ENCODE results near the gene MOCS3. TPM values are rescaled to one million over a fixed set of nuclear protein-coding genes. Genes with fewer than 3 reads are reported as not detected.
A peak's percentile ranks its signal among the peaks of the same experiment; 100 is the strongest.

The MOCS3 gene
- total RNA-seq: 7.9 and 8.3 TPM in 2 replicates
- polyA plus RNA-seq (2012): 3.7 TPM

- peak; percentile 94 for DNase-seq (ENCODE audit: low read depth)
Observed at GRCh38 chr20:50958615-50959542, at the start of gene MOCS3. TSS of gene MOCS3 (plus strand) at chr20:50958818. CDS start at chr20:50958843, 25 bp downstream.

GRCh38 chr20:50909413-50909812 lies 49.2 kb upstream of the MOCS3 start:
- DNase-seq (ENCODE audit: low read depth): peak; percentile 74

- DNase-seq (ENCODE audit: low read depth): no peak
Observed at GRCh38 chr20:50911030-50911429, 47.6 kb upstream of the MOCS3 start.

DNA sequence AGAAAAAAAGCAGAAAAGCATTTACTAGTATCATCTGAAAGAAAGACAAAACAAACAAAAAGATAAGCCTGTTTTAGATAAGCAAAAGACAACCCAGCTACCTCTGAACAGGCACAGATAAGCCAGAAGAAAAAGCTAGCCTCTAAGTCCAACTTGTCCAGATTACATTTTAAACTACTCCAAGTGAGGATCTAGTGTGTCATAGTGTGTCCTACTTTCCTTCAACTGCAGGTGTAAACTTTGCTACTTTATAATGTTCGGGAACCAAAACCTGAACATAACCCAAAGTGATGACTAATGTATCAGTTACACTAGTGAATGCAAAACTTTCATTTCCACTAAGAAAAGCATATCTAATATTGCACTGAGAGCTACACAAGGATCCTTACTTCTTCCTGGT lies 46.9 kb upstream of the MOCS3 start:
- DNase-seq (ENCODE audit: low read depth): no peak

DNA sequence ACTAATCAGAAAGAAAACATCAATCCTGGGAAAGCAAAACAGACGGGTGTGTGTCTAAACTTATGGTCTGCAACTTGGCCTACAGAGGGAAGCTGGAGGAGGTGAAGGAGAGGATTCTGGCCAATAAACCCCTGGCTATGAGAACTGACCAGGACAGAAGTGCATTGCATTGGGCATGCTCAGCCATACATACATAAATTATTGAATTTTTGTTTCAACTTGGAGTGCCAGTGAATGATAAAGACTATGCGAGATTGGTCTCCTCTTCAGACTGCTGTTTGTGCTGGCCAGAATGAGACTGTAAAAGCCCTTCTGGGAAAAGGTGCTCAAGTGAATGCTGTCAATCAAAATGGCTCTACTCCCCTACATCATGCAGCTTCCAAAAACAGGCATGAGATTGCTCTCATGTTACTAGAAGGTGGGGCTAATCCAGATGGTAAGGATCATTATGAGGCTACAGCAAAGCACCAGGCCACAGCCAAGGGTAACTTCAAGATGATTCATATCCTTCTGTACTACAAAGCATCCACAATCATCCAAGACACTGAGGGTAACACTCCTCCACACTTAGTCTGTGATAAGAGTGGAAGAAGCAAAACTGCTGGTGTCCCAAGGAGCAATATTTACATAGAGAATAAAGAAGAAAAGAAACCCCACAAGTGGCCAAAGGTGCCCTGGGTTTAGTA lies 44.8 kb upstream of the MOCS3 start:
- peak; percentile 77 for DNase-seq (ENCODE audit: low read depth)

DNA sequence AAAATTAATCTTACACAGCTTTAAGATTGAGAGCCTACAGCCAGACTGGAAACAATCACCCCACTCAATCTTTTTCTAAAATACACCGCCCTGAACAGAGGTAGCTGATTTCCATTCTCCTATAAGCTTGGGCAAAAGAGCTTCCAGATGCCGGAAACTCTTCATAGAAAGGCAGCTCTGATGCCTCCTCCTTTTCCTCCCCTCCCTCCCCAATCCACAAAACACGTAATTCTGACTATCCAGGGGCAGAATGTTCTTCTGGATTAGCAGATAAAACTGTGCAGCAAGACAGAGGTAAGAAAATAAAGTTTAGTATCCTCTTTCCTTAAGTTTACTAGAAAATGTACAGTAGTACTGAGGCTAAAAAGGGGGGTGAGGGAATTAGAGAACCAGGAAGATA lies 43.2 kb upstream of the MOCS3 start:
- no peak for DNase-seq (ENCODE audit: low read depth)

DNA sequence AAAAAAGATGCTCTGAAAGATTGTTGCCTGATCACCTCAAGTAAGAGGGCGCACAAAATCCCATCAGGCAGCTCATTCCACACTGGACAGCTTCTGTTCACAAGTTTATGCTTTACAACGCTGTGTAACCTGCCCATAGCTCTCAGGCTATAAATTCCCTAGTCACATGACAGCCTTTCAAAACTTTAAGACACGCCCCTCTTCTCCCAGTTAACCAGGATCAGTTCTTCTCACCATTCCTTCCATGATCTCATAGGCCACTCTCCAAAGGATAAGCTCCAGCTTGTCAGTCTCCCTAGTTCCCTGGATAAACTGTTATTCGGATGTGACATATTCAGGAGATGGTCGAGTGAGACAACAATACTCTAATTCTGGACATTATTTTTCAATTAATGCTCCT lies 42.4 kb upstream of the MOCS3 start:
- DNase-seq (ENCODE audit: low read depth): no peak

DNA sequence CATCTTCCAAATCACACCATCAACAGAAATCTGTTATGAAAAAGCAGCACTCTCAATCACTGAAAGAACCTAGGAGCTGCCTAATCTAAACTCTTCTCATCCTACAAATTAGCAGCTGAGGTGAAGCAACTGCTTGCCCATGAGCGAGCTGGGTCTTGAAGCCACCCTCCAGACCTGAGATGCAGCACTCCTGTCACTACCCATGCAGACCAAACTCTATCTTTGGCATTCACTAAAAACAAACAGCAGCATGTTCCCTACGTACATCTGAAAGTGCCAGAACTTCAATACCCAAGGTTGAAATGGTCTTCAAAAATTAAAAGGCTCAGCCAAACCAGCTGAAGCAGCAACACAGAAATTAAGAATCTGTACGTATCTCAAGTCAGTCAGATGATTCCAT lies 41.7 kb upstream of the MOCS3 start:
- no peak for DNase-seq (ENCODE audit: low read depth)

GRCh38 chr20:50918403-50918802 lies 40.2 kb upstream of the MOCS3 start:
- no peak for DNase-seq (ENCODE audit: low read depth)

- DNase-seq (ENCODE audit: low read depth): peak; percentile 51
Observed at GRCh38 chr20:50919567-50919966, 39.1 kb upstream of the MOCS3 start.

DNA sequence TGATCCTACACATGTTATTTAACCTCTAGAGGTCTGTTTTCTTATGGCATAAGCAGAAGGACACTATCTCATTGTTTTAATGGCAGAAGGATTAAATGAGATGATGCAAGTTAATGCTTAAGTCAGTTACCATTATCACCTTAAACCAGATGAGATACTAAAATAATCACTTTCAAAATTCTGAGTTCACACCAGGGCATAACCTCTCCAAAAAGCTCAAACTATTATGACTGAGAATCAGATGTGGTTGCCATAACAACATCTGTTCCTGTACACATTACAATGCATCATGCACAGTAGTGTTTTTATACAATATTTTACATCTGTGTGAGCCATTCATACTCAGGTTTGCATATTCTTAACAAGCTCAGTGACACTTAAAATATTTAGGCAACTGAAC lies 37.6 kb upstream of the MOCS3 start:
- DNase-seq (ENCODE audit: low read depth): no peak

- DNase-seq (ENCODE audit: low read depth): no peak
Observed at GRCh38 chr20:50921803-50922501, 36.7 kb upstream of the MOCS3 start.

DNA sequence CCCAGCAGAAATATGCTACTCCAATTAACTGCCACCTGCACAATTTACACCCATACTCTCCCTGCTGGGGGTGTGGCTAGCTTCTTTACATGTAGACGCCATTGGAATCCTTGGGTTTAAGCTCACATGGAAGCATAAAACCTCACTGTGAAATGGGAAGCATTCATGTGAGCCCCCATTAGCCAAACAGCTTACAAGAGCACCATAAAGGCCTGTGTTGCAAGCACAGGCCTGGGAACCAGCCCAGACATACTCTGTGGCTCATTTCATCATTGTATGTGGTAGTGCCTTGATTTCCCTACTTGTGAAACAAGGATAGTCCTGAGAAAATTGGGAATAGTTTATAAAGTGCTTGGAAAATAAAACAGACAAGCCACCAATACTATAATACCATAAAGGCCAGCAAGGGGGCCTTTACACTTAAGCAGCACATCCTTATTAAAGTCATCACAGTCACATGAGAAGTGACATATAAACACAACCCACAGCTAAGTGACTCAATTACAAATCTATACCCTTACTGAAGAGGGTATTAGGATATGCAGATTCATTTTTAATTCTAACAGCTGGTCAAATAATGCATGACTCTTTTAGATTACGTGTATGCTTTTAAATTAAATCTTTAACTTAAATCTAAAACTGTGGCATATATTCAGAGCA lies 34.2 kb upstream of the MOCS3 start:
- no peak for DNase-seq (ENCODE audit: low read depth)

GRCh38 chr20:50926530-50926929 lies 32.1 kb upstream of the MOCS3 start:
- no peak for DNase-seq (ENCODE audit: low read depth)

- DNase-seq (ENCODE audit: low read depth): no peak
Observed at GRCh38 chr20:50928469-50928868, 30.1 kb upstream of the MOCS3 start.

DNA sequence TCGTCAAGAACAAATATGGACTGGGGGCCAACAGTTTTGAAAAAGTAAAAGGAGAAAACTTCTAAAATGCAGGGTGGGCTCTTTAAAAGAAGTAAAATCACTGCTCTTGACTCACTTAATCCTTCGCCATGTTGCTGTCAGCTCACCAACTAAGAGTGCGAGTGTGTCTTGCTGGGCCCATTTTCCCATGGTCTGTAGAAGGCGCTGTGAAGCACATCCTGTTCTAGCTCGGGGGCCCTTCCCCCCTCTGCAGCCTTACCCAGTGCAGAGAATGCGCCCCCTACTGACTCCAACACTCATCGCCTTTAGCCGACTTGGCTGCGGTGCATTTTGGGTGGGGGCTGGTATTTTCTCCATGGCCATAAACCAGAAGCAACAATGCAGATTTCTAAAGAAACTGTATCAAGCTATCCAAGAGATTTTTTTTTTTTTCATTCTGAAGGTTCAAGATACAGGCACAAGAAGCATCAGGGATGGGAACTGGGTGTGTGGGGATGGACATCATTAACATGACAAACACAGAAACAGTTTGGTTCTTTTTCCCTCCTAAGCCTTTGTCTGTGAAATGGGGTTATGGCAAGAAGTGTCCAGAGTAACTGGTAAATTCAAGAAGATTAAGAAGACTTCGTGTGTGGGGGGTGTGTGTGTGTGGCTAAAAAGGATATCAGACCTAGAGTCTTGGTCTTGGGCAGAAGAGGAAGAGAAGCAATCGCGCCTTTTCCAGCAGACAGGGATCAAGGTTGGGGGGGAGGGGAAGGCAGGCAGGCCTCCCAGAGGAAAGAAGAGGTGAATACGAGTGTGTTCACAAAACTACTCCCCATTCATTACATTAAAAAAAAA lies 29.1 kb upstream of the MOCS3 start:
- peak; percentile 95 for DNase-seq (ENCODE audit: low read depth)

DNA sequence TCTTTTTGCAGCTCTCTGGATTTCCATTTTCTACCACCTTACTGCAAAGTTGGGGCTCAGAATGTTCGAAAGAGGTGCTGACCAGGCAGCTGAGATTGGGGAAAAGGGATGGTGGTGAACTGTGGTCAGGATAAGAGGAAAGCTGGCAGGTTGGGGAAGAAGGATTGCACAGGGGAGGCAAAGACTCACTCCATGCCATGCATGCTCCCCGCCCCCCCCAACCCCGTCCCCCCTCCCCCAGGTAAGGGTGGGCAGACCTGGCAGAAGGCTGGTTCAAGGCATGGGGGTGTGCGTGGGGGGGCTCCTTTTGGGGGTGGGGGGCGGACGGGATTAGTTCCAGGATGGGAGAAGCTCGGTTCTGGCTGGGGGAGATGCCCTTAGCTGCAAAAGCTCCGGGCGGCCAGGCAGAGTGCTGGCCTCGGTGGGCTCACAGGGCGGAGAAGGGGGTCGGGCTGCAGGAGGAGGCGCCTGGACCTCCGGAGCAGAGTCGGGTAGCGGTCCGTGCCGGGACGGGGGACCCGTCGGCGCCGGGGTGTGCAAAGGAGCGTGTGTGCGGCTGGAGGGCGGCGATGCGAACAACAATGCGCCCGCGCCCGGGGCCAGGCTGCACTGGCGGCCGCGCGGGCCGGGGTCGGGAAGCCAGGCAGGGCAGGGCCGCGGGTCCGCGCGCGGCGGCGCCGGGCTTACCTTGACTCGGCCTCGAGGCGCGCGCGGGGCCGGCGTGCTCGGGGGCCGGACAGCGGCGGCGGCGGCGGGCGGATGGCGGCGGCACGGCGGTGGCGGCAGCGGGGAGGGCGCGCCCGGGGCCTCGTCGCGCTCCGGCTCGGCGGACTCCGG lies 28.3 kb upstream of the MOCS3 start:
- no peak for DNase-seq (ENCODE audit: low read depth)

- no peak for DNase-seq (ENCODE audit: low read depth)
Observed at GRCh38 chr20:50930976-50931305, 27.7 kb upstream of the MOCS3 start.

DNA sequence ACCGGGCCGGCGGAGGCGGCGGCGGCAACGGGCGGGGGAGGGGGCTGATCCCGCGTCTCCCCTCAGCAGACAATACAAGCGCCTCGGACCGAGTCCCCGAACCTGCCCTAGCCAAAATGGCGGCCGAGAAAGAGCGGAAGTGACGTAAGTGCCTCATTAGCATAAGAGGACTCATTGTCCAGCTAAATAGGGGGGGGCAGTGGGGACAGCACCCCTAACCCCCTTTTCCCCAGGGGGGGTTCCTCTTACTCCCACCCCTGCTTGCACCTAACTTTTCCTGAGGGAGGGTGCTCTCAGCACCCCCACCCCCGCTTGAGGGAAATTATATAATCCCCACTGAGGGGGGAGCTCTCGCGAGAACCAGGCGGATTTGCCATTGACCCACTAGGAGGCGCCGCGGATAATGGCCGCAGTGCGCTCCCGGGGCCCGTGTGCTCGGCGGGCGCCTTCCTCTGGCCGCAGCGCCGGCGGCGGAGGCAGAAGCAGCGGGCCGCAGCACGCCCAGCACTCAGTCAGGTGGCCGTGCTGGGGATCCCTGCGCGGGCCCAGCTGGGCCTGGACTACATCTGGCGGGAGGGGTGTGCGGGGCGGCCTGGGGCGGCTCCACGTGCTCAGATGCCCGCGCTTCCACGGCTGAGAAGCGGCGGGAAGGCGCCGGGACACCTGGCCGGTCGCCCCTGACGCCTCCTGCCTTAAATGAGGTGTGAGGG lies 27.2 kb upstream of the MOCS3 start, which contains the start of gene ADNP:
TSS of gene ADNP (minus strand) at position 132 of the 710 bp plus-strand sequence. CDS start 27,441 bp downstream, outside the sequence.
- DNase-seq (ENCODE audit: low read depth): peak; percentile 93
